HG02610 (cell line): Measurements from ENCODE around the gene BRD9.
"Not testable (repeated sequence)": the region's sequence is repeated elsewhere in the genome, so short reads cannot be mapped to it uniquely, and the experiment has no call there.

Experiments used
- ATAC-seq: cut with Tn5 transposase; IDR thresholded peaks from one replicate; pipeline ENCODE4 v1.9.1; 2021; ENCODE audit warnings: mild to moderate bottlenecking, moderate library complexity; ENCODE audit not compliant: unreplicated experiment

The BRD9 gene

DNA sequence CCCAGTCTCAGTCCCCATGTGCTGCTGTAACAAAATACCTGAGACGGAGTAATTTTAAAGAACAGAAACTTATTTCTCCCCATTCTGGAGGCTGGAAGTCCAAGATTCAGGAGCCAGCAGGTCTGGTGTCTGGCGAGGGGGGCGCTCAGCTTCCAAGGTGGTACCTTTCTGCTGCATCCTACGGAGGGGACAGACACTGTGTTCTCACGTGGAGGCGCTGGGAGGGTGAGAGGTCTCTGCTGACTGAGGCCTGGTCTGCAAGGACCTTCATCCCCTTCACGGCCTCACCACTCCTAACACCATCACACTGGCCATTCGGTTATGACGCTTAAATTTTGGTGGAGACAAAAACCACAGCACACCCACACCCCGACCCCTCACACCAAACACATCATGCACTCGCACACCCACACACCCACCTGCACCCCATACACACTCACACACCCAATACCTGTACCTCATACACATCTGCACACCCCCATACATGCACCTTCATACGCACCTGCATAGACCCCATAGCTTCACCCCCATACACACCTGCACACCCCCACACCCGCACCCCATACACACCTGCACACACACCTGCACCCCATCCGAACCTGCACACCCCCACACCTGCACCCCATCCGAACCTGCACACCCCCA lies 32.0 kb downstream of the BRD9 start:
- ATAC-seq, result no peak

DNA sequence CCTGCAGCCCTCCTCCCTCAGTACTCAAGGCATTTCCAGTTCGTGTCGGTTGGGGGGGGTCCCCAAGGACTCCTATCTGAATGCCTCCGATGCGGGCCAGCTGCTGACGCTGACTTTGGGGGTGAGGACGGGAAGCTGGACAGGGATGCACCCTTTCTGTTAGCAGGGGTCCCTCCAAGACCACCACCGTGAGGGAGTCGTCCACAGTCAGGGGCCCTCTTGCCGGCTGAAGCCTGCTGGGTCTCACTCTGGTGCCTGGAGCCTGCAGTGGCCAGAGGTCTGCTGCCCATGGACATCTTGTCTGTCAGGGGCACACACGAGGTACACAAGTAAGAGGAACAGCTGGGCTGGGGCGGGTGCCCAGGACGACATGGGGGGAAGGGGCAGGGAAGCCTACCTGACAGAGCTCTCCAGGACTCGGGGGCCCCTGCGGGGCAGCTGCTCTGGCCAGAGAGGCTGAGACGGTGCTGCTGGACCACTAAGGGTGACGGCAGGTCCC lies 32.8 kb downstream of the BRD9 start:
- ATAC-seq, result no peak

DNA sequence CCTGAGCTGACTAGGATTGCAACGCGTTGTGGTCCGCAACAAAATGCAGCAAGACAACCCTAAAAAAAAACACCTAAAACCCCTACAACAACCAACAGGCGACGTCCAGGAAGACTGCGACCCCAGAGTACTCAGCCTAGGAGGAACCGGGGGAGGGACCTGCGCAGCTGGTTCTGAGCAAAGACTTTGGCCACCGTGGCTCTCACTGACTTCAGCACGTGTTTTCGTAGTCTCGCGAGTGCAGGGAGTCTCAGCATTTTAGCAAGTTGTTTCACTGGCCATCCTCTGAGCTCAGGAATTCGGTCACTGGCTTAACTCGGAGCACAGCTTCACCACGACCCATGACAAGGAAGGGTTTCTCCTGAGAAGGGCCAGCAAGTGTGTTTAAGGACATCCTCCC lies 33.2 kb downstream of the BRD9 start:
- ATAC-seq, result no peak

DNA sequence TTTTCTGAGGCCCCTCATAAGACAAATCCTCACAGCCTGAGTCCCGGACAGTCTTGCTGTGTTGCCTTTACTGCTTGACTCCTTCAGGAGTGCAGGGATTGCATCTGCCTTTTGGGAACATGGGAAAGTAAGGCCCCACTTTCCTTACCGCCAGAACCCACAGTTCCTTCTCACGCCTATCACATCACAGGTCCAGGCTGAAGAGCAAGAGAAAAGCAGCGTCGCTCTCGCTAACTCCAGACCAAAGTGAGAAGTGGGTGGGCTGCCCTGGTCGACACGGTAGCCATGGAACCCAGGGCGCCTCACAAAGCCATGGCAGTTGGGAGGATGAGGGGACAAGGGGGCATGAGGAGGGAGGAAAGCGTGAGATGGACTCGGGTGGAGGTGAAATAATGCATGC lies 33.9 kb downstream of the BRD9 start:
- no peak for ATAC-seq

DNA sequence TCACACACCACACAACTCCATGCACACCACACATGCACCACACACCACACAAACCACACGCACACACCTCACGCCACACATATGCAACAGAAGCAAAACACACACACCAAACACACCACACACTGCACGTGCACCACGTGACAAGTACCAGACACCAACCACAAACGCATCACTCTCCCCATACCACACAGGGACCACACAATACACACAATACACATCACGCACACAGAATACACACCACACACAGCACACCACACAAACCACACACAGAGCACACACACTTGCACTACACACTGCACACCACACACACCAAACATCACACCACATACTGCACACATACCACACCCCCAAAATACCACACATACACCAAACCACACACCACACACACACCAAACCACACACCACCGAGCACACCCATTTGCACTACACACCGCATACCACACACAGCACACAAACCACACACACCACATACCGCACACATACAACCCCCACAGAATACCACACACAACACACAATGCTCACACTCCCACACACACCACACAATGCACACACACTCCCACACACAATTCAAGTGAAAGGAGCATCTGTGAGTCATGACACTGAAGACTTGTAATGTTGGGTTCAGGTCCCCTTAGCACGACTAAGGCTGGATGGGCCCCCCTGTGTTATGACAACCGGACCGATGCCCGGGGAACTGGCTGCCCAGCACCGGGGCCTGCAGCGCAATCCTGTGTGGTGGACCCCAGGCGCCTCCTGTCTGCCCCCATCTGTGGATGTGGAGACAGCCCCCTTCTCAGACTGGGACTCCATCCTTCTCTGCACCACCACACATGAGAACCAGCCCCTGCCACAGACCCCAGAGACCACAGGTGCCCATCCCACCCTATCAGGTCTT lies 35.8 kb downstream of the BRD9 start:
- no peak for ATAC-seq

DNA sequence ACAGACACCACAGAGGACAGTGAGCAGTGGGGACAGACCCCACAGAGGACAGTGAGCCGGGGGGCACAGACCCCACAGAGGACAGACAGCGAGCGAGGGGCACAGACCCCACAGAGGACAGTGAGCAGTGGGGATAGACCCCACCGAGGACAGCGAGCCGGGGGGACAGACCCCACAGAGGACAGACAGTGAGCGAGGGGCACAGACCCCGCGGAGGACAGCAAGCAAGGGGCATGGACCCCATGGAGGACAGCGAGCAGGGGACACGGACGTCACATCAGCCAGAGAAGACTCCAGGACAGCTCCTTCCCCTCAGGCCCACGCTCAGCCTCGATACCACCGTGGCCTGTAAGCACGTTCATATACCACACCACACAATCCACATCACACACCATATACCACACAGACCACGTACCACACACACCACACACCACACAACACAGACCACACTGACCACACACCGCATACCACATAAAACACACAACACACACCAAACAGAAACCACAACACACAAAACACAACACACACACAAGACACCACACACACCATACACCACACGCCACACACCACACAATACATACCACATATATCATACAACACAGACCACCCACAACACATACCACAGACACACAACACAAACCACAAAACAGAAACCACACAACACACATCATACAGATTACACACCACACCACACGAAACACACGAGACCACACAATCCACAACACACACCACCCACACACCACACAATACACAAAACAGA lies 36.6 kb downstream of the BRD9 start:
- no peak for ATAC-seq

DNA sequence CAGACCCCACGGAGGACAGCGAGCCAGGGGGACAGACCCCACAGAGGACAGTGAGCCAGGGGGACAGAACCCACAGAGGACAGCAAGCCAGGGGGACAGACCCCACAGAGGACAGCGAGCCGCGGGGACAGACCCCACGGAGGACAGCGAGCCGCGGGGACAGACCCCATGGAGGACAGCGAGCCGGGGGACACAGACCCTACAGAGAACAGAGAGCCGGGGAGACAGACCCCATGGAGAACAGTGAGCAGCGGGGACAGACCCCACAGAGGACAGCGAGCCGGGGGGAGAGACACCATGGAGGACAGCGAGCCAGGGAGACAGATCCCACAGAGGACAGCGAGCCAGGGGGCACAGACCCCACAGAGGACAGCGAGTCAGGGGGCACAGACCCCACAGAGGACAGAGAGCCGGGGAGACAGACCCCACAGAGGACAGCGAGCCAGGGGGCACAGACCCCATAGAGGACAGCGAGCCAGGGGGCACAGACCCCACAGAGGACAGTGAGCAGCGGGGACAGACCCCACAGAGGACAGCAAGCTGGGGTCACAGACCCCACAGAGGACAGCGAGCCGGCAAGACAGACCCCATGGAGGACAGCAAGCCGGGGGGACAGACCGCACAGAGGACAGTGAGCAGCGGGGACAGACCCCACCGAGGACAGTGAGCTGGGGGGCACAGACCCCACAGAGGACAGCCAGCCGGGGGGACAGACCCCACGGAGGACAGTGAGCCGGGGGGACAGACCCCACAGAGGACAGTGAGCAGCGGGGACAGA lies 37.4 kb downstream of the BRD9 start:
- no peak for ATAC-seq

DNA sequence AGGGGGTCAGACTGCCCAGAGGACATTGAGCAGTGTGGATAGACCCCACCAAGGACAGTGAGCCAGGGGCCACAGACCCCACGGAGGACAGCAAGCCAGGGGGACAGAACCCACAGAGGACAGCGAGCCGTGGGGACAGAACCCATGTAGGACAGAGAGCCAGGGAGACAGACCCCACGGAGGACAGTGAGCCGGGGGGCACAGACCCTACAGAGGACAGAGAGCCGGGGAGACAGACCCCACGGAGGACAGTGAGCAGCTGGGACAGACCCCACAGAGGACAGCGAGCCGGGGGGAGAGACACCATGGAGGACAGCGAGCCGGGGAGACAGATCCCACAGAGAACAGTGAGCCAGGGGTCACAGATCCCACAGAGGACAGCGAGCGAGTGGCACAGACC lies 38.4 kb downstream of the BRD9 start:
- no peak for ATAC-seq

DNA sequence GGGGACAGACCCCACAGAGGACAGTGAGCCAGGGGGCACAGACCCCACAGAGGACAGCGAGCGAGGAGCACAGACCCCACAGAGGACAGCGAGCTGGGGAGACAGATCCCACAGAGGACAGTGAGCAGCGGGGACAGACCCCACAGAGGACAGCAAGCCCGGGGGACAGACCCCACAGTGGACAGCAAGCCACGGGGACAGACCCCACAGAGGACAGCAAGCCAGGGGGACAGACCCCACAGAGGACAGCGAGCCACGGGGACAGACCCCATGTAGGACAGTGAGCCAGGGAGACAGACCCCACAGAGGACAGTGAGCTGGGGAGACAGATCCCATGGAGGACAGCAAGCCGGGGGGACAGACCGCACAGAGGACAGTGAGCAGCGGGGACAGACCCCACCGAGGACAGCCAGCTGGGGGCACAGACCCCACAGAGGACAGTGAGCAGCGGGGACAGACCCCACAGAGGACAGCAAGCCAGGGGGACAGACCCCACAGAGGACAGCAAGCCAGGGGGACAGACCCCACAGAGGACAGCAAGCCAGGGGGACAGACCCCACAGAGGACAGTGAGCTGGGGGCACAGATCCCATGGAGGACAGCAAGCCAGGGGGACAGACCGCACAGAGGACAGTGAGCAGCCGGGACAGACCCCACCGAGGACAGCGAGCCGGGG lies 39.0 kb downstream of the BRD9 start:
- ATAC-seq, result not testable (repeated sequence)

DNA sequence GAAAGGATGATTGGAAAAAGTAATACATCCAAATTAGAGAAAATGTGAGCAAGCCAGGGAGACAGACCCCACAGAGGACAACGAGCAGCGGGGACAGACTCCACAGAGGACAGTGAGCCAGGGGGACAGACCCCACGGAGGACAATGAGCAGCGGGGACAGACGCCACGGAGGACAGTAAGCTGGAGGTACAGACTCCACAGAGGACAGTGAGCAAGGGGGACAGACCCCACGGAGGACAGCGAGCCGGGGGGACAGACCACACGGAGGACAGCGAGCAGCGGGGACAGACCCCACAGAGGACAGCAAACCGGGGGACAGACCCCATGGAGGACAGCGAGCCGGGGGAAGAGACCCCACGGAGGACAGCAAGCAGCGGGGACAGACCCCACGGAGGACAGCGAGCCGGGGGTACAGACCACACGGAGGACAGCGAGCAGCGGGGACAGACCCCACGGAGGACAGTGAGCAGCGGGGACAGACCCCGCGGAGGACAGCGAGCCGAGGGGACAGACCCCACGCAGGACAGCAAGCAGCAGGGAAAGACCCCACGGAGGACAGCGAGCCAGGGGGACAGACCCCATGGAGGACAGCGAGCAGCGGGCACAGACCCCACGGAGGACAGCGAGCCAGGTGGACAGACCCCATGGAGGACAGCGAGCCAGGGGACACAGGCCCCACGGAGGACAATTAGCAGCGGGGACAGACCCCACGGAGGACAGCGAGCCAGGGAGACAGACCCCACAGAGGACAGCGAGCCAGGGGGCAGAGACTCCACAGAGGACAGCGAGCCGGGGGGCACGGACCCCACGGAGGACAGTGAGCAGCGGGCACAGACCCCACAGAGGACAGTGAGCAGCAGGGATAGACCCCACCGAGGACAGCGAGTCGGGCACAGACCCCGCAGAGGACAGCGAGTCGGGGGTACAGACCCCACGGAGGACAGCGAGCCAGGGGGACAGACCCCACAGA lies 39.9 kb downstream of the BRD9 start:
- ATAC-seq, result no peak

DNA sequence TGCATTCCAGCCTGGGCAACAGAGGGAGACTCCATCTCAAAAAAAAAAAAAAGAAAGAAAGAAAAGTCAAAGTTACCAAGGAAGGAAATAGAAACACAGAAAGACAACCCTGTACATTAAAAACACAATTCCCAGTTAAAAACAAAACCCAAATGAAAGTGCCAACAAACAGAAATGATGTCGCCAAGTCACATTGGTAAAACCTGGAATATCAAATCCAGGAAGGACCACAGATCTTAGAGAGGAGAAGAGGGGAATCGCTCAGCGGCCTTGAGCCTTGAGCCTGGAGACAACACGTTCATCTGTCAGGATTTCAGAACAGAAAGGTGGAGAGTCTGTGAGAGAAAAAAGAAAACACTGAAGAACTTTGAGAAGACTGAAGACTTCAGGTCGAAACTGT lies 40.6 kb downstream of the BRD9 start:
- no peak for ATAC-seq

DNA sequence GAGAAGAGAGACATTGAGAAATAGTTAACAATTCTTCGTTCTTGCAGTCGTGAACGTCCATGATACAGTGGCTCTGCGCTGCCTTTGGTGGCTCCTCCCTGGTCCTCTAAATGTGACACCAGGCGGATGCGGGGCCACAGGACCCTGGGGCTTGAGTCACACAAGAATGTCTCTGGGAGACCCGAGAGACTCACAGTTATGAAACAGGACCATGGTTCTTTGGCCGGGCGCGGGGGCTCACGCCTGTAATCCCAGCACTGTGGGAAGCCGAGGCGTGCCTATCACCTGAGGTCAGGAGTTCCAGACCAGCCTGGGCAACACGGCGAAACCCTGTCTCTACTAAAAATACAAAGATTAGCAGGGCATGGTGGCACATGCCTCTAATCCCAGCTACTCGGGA lies 41.0 kb downstream of the BRD9 start:
- no peak for ATAC-seq

DNA sequence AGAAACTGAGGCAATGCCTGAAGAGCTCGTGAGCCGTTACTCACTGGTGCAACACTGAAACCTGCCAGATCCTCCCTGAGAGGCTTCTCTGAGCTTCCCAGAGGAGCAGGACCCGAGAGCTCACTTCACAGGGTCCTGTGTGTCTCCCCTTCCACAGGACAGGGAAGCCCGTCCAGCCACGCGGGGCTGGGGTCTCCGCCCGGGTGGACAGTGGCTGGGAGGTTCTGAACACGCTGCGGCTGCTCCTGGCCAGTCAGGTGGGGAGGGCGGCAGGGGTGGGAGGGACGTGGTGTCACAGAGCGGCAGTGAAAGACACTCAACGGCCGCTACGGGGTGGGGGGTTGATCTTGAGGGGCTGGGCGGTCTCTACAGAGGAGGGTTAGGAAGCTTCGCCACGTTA lies 41.5 kb downstream of the BRD9 start:
- ATAC-seq, result no peak

DNA sequence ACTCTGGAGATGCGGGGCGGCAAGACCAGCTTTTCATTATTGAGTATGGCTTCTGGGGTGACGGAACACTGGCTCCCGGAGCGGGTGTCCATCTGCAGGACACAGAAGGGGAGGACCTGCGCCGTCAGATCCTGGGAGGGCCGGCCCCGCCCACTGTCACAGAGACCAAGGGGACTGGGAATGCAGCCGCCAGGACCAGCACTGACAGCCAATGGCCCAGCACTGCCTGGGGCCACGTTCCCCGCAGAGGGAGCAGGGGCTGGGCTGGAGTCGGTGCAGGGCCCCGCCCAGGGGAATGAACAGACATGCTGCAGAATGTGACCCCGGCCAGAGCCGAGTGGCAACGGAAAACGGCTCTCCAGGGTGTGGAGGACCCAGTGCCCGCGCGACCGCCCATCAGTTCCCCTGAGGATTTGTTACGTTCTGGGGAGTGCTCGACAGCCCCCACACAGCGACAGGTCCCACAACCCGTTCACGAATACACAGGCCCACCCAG lies 42.0 kb downstream of the BRD9 start, which contains the start of gene ZDHHC11:
Gene ZDHHC11, minus strand, starts transcription at position 476 of the 496 bp plus-strand sequence. Its CDS starts 384 bp downstream, at position 92.
- ATAC-seq, result no peak

DNA sequence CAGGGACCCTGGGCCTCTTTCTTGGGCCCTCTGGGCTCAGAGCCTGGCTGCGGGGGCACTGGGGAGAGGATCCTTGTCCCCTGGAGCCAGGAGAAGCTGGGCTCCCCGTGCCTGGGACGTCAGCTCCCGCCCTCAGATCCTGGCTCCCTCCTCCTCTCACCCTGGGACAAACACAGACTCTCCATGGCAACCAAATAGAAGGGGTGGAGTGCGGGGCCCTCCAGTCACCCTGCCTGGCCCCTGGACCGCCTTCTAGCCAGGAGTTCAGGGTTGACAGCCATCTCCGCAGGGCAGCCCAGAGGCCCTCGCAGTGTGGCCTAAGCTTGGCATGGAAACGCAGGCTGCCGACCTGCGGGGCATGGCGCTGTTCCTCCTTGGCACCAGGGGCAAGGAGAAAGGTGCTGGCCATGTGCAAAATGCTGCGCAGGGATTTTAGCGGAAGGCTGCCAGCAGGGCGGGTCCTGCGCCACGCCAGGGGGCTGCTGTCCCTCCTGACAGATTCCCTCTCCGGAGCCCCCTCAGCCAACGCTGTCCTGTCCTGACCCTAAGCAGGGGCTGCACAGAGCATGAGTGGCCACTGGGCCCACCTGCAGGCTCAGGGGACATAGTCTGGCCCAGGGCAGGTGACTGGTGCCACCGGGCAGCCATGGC lies 42.8 kb downstream of the BRD9 start:
- no peak for ATAC-seq

DNA sequence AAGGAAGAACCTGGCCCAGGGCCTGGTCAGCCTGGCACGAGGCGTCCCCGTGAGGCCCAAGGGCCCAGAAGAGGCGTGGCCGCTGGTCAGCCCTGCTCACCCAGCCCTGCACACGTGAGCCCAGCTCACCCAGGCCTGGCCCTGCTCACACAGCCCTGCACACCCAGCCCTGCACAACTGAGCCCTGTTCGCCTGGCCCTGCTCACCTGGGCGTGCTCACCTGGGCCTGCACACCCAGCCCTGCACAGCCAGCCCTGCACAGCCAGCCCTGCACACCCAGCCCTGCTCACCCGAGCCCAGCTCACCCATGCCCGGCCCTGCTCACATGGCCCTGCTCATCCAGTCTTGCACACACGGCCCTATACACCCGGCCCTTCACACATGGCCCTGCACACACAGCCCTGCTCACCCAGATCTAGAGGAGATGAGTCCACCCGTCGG lies 43.9 kb downstream of the BRD9 start:
- ATAC-seq, result no peak

DNA sequence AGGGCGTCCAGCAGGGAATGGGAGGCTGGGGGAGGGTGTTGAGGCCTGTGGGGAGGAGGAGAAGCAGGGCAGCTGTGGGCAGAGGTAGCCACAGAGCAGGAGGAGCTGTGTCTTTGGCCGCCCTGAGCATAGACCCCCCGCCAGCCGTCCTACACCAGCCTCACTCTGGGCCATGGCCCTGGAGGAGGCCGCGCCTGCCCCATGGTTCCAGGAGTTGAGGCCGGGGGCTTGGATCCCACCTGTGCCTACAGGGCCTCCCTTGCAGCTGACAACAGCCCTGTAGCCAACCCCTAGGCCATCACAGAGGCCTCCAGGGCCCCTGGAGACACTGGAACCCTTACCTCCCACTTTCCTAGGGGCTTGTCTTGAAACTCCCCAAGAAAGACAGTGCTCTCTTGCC lies 44.9 kb downstream of the BRD9 start:
- ATAC-seq, result not testable (repeated sequence)

DNA sequence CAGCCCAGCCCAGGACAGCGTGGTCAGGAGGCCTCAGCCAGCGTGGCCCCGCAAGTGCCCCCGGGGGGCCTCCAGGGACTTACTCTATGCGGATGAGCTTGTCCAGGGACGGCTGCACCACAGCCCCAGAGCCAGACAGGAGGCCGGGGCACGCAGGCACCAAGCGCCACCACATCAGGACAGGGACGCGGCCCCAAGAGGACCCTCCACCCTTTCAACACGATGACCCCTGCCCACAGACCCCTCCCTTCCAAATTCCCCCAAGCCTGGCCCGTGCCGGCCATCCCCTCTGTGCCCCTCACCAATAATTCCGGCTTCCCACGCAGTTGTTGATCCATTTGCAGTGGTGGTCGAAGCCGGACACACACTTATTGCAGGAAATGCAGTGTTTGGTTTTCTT lies 45.4 kb downstream of the BRD9 start:
- not testable (repeated sequence) for ATAC-seq
